HL-60 (cell line): ENCODE results near the gene SRPRA.

Experiments used
- DNase-seq, 2 experiments: peaks; one replicate each; pipeline ENCODE4 v3.0.0-alpha.2; 2010 to 2020; ENCODE audit warnings: low read depth in 1 of 2, low spot score in 1 of 2
- H3K27ac ChIP-seq: fragments of 250-450 bp; sonication (Bioruptor Pico); replicated peaks from 2 replicates; pipeline ENCODE4 v1.5.1; 2020; ENCODE audit warnings: mild to moderate bottlenecking, moderate library complexity
- H3K27me3 ChIP-seq: fragments of 250-450 bp; sonication (Bioruptor Pico); 2 replicates; pipeline ENCODE4 v1.5.1; 2021; ENCODE audit warnings: mild to moderate bottlenecking, moderate library complexity; ENCODE audit not compliant: insufficient read depth, poor library complexity, severe bottlenecking
- H3K4me3 ChIP-seq: replicated peaks from 2 replicates; pipeline ENCODE4 v1.5.1; 2011; ENCODE audit warnings: mild to moderate bottlenecking, control low read depth, low read length; ENCODE audit not compliant: insufficient read depth
- GABPA ChIP-seq: IDR thresholded peaks from 2 replicates; pipeline ENCODE4 v1.6.1; 2012; ENCODE audit warnings: low read depth
- POLR2AphosphoS5 ChIP-seq: IDR thresholded peaks from 2 replicates; pipeline ENCODE4 v1.6.1; 2012; ENCODE audit warnings: low read depth
- SPI1 ChIP-seq: IDR thresholded peaks from 2 replicates; pipeline ENCODE4 v1.6.1; 2012; ENCODE audit warnings: low read depth, mild to moderate bottlenecking, borderline replicate concordance
- TF ChIP-seq, protein P1 (sequence below): IDR thresholded peaks from 2 replicates; pipeline ENCODE4 v1.6.1; 2012; ENCODE audit warnings: low read depth; ENCODE audit not compliant: insufficient replicate concordance
- TF ChIP-seq, protein P2 (sequence below): IDR thresholded peaks from one replicate; pipeline ENCODE4 v1.5.1; 2011; ENCODE audit warnings: low read length, control low read depth, inconsistent platforms; ENCODE audit not compliant: insufficient read depth

SRPRA gene

DNA sequence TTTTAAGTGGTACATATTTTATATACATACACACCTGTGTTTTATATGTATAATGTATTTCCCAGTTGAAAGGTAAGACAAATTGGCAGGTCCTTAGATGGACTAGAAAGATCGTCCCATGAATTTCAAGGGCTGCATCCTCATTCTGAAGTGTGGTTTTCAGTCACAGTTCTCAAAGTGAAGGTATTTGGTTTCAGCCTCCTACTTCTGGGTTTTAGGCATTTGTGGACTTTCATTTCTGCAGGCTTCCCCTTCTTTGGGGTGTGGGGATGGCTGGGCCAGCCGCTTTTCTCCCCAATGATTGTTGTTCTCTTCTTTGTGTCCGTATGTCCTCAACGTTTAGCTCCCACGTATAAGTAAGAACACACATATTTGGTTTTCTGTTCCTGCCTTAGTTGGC, 45.1 kb upstream of the SRPRA start:
- H3K4me3 ChIP-seq, result no peak overlapping the region
- TF ChIP-seq, protein P1, sequence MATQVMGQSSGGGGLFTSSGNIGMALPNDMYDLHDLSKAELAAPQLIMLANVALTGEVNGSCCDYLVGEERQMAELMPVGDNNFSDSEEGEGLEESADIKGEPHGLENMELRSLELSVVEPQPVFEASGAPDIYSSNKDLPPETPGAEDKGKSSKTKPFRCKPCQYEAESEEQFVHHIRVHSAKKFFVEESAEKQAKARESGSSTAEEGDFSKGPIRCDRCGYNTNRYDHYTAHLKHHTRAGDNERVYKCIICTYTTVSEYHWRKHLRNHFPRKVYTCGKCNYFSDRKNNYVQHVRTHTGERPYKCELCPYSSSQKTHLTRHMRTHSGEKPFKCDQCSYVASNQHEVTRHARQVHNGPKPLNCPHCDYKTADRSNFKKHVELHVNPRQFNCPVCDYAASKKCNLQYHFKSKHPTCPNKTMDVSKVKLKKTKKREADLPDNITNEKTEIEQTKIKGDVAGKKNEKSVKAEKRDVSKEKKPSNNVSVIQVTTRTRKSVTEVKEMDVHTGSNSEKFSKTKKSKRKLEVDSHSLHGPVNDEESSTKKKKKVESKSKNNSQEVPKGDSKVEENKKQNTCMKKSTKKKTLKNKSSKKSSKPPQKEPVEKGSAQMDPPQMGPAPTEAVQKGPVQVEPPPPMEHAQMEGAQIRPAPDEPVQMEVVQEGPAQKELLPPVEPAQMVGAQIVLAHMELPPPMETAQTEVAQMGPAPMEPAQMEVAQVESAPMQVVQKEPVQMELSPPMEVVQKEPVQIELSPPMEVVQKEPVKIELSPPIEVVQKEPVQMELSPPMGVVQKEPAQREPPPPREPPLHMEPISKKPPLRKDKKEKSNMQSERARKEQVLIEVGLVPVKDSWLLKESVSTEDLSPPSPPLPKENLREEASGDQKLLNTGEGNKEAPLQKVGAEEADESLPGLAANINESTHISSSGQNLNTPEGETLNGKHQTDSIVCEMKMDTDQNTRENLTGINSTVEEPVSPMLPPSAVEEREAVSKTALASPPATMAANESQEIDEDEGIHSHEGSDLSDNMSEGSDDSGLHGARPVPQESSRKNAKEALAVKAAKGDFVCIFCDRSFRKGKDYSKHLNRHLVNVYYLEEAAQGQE, result no peak
- TF ChIP-seq GABPA (no peak), POLR2AphosphoS5 (no peak), SPI1 (no peak)
- TF ChIP-seq, protein P2, sequence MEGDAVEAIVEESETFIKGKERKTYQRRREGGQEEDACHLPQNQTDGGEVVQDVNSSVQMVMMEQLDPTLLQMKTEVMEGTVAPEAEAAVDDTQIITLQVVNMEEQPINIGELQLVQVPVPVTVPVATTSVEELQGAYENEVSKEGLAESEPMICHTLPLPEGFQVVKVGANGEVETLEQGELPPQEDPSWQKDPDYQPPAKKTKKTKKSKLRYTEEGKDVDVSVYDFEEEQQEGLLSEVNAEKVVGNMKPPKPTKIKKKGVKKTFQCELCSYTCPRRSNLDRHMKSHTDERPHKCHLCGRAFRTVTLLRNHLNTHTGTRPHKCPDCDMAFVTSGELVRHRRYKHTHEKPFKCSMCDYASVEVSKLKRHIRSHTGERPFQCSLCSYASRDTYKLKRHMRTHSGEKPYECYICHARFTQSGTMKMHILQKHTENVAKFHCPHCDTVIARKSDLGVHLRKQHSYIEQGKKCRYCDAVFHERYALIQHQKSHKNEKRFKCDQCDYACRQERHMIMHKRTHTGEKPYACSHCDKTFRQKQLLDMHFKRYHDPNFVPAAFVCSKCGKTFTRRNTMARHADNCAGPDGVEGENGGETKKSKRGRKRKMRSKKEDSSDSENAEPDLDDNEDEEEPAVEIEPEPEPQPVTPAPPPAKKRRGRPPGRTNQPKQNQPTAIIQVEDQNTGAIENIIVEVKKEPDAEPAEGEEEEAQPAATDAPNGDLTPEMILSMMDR, result no peak
- DNase-seq, result no peak
- no peaks in the 10 kb centered on the region for H3K27me3 ChIP-seq
- peak overlapping the region; percentile 81; the same call in 1 of the 2 replicates for H3K27ac ChIP-seq

DNA sequence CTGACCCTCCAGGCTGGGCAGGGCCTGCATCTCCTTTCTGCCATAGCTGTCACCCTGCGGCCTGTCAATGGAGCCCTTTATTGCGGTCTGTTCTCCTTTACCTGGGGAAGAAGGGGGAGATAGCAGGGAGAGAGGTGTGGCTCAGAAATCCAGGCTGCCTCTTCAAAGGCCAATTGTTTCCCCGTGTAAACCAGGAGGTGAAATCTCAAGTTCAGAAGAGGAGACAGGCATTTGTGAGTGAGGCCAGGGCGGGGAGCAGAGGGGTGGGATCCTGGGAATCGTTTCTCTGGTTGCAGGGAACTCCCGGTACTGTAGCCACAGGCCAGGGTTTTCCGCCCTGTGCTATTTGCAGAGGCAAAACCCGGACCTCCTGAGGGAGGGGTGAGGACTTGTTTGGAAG, 44.3 kb upstream of the SRPRA start:
- Histone ChIP-seq H3K27ac (peak overlapping the region; percentile 81), H3K27me3 (no peaks in the 10 kb centered on the region), H3K4me3 (no peak overlapping the region)
- TF ChIP-seq, protein P2, result no peak
- DNase-seq, result no peak

DNA sequence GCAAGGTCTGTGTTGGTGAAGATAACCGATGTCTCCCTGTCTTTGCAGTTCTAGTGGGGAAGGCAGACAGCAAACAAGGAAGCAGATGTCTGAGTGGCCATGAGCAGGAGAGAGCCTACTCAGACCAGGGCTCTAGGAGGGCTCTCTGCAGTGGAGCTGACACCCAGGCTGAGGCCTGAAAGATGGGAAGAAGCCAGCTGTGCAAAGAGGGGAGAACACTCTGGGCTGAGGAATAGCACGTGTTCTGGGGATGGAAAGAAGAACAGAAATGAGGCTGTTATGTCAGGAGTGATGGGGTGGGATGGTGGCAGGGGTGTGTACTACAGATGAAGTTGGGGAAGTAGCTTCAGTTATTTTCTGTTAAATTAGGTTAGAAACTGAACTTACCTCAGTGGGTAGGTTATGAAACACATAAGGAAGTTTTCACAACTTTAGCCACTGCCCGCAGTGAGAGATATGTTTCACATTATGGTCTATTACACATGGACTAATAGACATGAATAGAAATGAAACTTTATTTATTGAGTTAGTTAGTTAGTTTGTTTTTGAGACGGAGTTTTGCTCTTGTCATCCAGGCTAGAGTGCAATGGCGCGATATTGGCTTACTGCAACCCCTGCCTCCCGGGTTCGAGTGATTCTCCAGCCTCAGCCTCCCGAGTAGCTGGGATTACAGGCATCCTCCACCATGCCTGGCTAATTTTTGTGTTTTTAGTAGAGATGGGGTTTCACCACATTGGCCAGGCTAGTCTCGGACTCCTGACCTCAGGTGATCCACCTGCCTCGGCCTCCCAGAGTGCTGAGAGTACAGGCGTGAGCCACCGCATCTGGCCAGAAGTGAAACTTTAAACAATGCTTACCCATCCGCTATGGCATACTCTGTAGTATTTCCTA, 43.0 kb upstream of the SRPRA start:
- peak; percentile 92 to 96 for DNase-seq
- Histone ChIP-seq H3K4me3 (no peak overlapping the region), H3K27ac (peak overlapping the region; percentile 81), H3K27me3 (no peaks in the 10 kb centered on the region)
- TF ChIP-seq, protein P1, result peak; percentile 40
- TF ChIP-seq, protein P2, result no peak
- peak; percentile 48; the same call in 1 of the 2 replicates for TF ChIP-seq SPI1
- TF ChIP-seq GABPA, result no peak
- peak; percentile 60 for TF ChIP-seq POLR2AphosphoS5

DNA sequence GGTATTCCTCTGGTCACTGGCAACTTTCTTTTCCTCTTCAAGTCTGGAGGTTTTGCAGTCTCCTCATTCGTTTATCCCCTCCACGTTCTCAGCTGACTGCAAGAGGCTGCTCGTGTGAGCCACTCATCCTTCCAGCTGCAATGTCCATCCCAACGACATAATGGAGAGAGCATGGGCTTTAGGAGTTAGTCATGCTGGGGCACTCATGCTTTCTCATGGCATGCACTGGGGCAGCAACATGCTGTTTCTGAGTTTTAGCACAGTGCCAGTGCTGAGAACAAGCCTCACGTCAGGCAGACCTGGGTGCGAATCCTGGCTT, 42.3 kb upstream of the SRPRA start:
- no peak for DNase-seq
- Histone ChIP-seq H3K27me3 (no peaks in the 10 kb centered on the region), H3K4me3 (no peak overlapping the region), H3K27ac (peak overlapping the region; percentile 81)
- TF ChIP-seq SPI1 (no peak), GABPA (no peak), POLR2AphosphoS5 (no peak)
- TF ChIP-seq, protein P1, result no peak
- TF ChIP-seq, protein P2, result no peak
